SIG-M5 (cell line): ENCODE measurements around the gene RRAGD.
"Not testable (repeated sequence)": the region's sequence is repeated elsewhere in the genome, so short reads cannot be mapped to it uniquely, and the experiment has no call there.

Experiments used
- DNase-seq: peaks from one replicate; lab custom pipeline; 2025; lab: John Stamatoyannopoulos, UW

RRAGD gene

DNA sequence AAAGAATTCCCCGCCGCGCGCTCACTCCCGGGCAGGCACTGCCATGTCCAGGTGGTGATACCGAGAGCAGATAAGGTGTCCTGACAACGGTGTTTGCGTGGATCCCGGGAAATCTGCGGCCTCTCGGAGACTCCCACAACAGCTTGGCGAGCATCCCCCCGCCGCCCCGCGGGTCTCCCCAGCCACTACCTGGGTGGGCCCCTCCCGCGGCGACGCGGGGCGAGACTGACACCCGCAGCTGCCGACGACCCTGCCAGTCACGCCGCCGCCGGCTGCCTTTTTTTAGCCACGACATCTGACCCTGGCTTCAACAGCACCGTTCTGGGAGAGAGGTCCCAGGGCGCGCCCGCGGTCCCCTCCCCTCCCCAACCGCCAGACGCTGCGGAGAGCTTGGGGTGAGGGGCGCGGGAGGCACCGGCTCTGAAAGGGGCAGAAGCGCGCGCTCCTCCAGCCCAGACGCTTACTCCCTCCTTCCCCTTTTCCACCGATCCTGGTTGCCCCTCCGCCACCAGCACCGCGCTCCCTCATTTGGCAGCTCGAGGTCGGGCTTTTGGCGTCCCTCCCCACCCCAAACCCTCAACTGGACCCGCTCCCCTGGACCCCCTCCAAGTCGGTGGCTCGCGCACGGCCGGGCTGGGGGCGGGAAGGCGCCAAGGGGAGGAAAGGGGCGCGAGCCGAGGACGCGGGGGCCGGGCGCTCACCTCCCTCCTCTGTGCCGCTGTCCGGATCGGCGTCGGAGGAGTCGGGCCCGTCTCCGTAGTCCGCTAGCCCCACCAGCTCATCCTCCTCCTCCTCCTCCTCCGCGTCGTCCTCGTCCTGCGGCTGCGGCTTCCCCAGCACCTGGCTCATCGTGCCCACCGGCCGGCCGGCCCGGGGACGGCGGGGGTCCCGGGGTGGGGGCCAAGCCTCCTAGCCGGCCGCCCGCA is 665 bp downstream of the RRAGD start:
- no peak for DNase-seq

DNA sequence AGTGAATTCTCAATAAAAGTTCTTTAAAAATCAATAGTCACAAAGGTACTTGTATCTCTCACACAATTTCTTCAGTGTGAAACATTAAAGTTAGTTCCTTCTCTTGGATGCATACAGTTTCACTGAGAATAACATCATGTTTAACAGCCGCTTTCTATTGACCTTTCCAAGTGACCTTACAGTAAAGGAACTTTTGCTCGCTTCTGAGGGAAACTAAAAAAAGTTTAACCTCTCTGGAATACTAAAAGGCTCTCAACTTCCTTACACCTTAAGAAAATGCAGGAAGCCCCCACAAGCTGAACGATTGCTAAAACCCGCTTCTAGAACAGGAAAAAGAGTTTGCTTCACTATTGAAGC is 1.3 kb downstream of the RRAGD start:
- no peak for DNase-seq

GRCh38 chr6:89410231-89410761 is 1.8 kb downstream of the RRAGD start:
- DNase-seq, result no peak

DNA sequence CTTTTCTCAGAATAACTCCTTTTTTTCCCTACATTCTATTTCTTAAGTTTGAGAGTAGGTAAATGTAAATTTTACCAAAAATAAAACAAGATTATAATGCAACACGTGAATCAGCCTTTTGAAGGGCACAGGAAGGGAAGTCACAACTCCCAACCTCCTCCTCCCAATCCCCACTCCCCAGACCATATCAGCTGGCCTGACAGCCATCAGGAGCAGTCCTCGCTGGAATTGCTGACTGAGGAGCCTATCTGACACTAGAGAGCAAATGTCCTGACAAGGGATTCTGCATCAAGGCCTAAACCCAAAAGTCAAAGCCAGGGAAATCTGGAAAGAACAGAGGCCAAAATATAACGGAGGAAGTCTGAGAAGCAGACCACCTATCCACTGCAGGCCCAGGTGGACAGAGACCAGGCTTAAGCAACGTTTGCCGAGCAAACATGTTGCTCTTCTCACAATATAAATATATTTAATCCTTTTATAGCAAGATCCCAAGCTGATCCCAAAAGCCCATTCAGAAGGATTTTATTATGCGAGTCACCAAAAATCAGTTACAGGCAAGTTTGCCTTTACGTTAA is 2.5 kb downstream of the RRAGD start:
- no peak for DNase-seq

- no peak for DNase-seq
These were observed 5.9 kb downstream of the RRAGD start for GRCh38 chr6:89406141-89406540.

GRCh38 chr6:89404512-89404911 is 7.6 kb downstream of the RRAGD start:
- no peak for DNase-seq

DNA sequence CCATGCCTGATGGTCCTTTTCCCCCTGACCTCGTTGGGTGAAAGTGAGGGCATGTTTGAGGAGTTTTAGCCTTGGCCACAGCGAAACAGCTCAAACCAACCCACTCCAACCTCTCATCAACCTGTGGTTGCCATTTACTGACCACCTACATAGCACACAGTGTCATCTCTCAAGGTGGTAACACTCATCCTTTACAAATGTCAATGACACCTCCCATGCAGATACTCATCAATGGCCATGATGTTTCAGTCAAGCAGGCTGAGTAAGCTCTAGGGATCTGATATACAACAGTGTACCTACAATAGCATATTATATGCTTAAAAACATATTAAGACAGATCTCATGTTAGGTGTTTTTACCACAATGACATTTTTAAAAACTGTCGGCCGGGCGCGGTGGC is 9.3 kb downstream of the RRAGD start:
- no peak for DNase-seq

GRCh38 chr6:89400912-89401399 is 11.1 kb downstream of the RRAGD start:
- DNase-seq, result no peak

- no peak for DNase-seq
These were observed 12.0 kb downstream of the RRAGD start for GRCh38 chr6:89400050-89400449.

GRCh38 chr6:89398762-89399525 is 13.1 kb downstream of the RRAGD start:
- DNase-seq, result no peak

DNA sequence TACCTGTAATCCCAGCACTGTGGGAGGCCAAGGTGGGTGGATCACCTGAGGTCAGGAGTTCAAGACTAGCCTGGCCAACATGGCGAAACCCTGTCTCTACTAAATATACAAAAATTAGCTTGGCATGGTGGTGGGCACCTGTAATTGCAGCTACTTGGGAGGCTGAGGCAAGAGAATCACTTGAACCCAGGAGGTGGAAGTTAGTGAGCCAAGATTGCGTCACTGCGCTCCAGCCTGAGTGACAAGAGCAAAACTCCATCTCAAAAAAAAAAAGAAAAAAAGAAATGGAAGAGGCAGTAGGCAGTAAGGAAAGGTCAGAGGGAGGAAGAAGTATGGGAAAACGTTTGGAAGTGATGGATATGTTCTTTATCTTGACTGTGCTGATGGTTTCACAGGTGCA is 14.2 kb downstream of the RRAGD start:
- DNase-seq, result not testable (repeated sequence)

GRCh38 chr6:89393659-89394058 is 18.4 kb downstream of the RRAGD start:
- DNase-seq, result no peak

DNA sequence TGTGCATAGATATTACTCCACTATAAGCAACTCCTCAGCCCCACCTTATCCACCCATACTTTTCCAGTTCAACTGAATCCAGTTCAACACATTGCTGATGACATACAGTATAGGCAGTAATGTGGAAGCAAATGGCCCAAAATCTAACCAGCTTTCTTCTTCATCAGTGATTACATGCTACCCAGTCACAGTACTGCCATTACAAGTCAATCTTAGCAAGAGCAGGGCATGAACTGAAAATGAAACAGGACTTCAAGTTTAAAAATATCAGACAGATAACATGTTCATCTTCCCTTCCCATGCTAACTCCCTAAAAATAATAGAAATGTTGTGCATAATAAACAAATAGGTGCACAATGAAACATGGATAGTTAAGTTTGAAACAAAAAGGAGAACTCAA is 19.2 kb downstream of the RRAGD start:
- no peak for DNase-seq

- DNase-seq, result no peak
These were observed 23.2 kb downstream of the RRAGD start for GRCh38 chr6:89388846-89389245.

GRCh38 chr6:89387516-89388201 is 24.4 kb downstream of the RRAGD start:
- DNase-seq, result no peak

DNA sequence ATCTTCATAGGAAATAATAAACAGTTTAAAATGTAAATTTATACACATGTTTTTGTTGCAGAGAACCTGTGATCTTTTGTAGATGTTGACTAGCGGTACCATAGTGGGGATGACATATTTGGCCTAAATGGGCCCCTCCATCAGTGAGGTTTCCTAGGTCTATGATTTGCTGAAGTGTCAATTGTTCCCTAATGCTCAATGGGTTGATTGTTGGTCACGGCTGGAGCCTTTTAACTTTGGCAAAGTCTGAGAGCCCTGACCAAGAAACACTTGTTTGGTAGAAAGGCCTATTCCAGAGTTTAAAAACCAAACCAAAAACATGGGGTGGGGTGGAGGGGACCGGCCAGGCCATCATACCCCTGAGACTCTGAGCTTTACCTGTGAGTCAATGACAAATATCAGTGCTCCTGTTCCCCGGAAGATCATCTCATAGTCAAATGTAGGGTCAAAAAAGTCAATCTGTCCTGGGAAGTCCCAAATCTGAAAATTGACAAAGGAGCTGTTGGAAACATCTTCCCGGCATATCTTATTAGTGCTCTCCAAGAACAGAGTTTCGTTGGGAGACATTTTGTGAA is 25.1 kb downstream of the RRAGD start:
- DNase-seq, result no peak

GRCh38 chr6:89385846-89386245 is 26.2 kb downstream of the RRAGD start:
- DNase-seq, result no peak

GRCh38 chr6:89385156-89385667 is 26.9 kb downstream of the RRAGD start:
- DNase-seq, result no peak

DNA sequence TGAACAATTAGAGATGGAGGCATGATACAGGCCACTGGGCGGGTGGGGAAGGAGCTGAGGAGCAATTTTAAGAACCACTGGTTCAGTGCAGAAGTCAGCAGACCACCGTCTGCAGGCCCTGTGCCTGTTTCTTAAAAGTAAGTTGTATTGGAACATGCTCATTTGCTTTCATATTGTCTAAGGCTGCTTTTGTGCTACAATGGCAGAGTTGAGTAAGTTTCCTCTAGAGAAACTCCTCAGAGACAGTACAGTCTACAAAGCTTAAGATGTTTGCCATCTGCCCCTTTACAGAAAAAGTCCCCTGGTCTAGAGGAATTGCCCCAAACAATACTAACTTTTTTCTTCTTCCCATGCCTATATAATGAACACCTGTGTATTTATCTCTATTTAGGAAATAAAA is 31.0 kb downstream of the RRAGD start:
- DNase-seq, result no peak

- DNase-seq, result peak; percentile 51
These were observed 32.8 kb downstream of the RRAGD start for GRCh38 chr6:89379281-89379680.

DNA sequence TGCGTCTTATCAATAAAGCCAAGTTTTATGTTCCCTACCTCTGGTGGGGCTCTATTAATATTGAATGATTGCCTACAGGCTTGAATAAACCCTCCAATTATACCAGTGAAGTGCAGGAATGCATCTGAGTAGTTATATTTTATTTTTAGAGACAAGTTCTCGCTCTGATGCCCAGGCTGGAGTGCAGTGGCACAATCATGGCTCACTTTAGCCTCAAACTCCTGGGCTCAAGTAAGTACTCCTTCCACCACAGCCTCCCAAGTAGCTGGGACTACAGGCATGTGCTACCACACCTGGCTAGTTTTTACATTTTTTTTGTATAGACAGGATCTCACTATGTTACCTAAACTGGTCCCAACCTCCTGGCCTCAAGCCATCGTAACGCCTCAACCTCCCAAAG is 33.4 kb downstream of the RRAGD start:
- no peak for DNase-seq
